ENCODE measurements around the gene KRT72.

The KRT72 gene

GRCh38 chr12:52552055-52552454, 49.2 kb downstream of the KRT72 start:
- no peak for DNase-seq (ENCODE audit: extremely low spot score)
- CTCF ChIA-PET, result no interaction called here
- no peak for TF ChIP-seq HDGF (IDR thresholded peaks at IDR 0.05; ENCODE audit: borderline replicate concordance)
- no peak for TF ChIP-seq FOXK2 (IDR thresholded peaks at IDR 0.05)
- TF ChIP-seq ZNF384 (IDR thresholded peaks at IDR 0.05), result no peak
- no peak for TF ChIP-seq BHLHE40 (IDR thresholded peaks at IDR 0.05; ENCODE audit: borderline replicate concordance)
- no peak for TF ChIP-seq FOXA1 (IDR thresholded peaks at IDR 0.05)
- no peak for TF ChIP-seq L3MBTL2 (conservative IDR thresholded peaks at IDR 0.05)
- POLR2A ChIA-PET, result no interaction called here

- no peak for DNase-seq (ENCODE audit: extremely low spot score)
- TF ChIP-seq FOXA1 (IDR thresholded peaks at IDR 0.05) (no peak), SP1 (IDR thresholded peaks at IDR 0.05) (no peak), NFRKB (IDR thresholded peaks at IDR 0.05) (no peak), SUZ12 (IDR thresholded peaks at IDR 0.05) (no peak), BHLHE40 (IDR thresholded peaks at IDR 0.05; ENCODE audit: borderline replicate concordance) (no peak), TARDBP (IDR thresholded peaks at IDR 0.05) (no peak), FOXM1 (IDR thresholded peaks at IDR 0.05; ENCODE audit: borderline replicate concordance) (no peak), ARNT (IDR thresholded peaks at IDR 0.05) (no peak), ELF4 (IDR thresholded peaks at IDR 0.05) (no peak)
- ChIA-PET POLR2A (no interaction called here), CTCF (no interaction called here)
These were observed 49.9 kb downstream of the KRT72 start for GRCh38 chr12:52551216-52551865.

DNA sequence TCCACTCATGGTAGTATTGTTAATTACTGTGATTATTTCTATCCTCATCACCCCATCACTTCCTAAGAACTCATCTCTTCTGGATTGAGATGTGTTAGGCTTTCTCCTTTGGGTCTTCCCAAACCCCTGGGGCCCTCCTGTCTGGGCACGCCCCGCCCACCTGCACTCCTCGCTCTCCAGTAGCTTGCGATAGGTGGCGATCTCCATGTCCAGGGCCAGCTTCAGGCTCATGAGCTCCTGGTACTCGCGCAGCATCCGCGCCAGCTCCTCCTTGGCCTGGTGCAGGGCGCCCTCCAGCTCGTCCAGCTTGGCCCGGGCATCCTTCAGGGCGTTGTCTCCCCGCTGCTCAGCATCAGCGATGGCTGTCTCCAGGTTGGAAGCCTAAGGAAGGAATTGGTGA, 55.1 kb downstream of the KRT72 start:
- POLR2A ChIA-PET, result no interaction called here
- TF ChIP-seq ZNF384 (IDR thresholded peaks at IDR 0.05) (no peak), NFRKB (IDR thresholded peaks at IDR 0.05) (no peak), SP1 (IDR thresholded peaks at IDR 0.05) (no peak), PKNOX1 (IDR thresholded peaks at IDR 0.05) (no peak), TARDBP (IDR thresholded peaks at IDR 0.05) (no peak), HDGF (IDR thresholded peaks at IDR 0.05; ENCODE audit: borderline replicate concordance) (no peak), FOXA1 (IDR thresholded peaks at IDR 0.05) (no peak), ARNT (IDR thresholded peaks at IDR 0.05) (no peak), ELF4 (IDR thresholded peaks at IDR 0.05) (no peak), L3MBTL2 (conservative IDR thresholded peaks at IDR 0.05) (no peak), SUZ12 (IDR thresholded peaks at IDR 0.05) (no peak), BHLHE40 (IDR thresholded peaks at IDR 0.05; ENCODE audit: borderline replicate concordance) (no peak), FOXK2 (IDR thresholded peaks at IDR 0.05) (no peak), FOXM1 (IDR thresholded peaks at IDR 0.05; ENCODE audit: borderline replicate concordance) (no peak), LEF1 (IDR thresholded peaks at IDR 0.05; ENCODE audit: borderline replicate concordance) (no peak), CTBP1 (IDR thresholded peaks at IDR 0.05; ENCODE audit: borderline replicate concordance) (no peak)
- CTCF ChIA-PET, result no interaction called here
- DNase-seq (ENCODE audit: extremely low spot score), result no peak

GRCh38 chr12:52543985-52544883, 57.0 kb downstream of the KRT72 start:
- no peak for TF ChIP-seq L3MBTL2 (conservative IDR thresholded peaks at IDR 0.05)
- TF ChIP-seq LEF1 (IDR thresholded peaks at IDR 0.05; ENCODE audit: borderline replicate concordance), result no peak
- no peak for TF ChIP-seq CTBP1 (IDR thresholded peaks at IDR 0.05; ENCODE audit: borderline replicate concordance)
- TF ChIP-seq NFRKB (IDR thresholded peaks at IDR 0.05), result no peak
- TF ChIP-seq FOXK2 (IDR thresholded peaks at IDR 0.05), result no peak
- TF ChIP-seq FOXM1 (IDR thresholded peaks at IDR 0.05; ENCODE audit: borderline replicate concordance), result no peak
- no peak for TF ChIP-seq ZNF384 (IDR thresholded peaks at IDR 0.05)
- TF ChIP-seq ARNT (IDR thresholded peaks at IDR 0.05), result no peak
- no peak for TF ChIP-seq PKNOX1 (IDR thresholded peaks at IDR 0.05)
- peak; percentile 17 for DNase-seq (ENCODE audit: extremely low spot score)
- POLR2A ChIA-PET, result no interaction called here
- CTCF ChIA-PET, result no interaction called here

- ChIA-PET CTCF (no interaction called here), POLR2A (no interaction called here)
- no peak for DNase-seq (ENCODE audit: extremely low spot score)
- TF ChIP-seq TARDBP (IDR thresholded peaks at IDR 0.05), result no peak
- no peak for TF ChIP-seq BHLHE40 (IDR thresholded peaks at IDR 0.05; ENCODE audit: borderline replicate concordance)
- TF ChIP-seq LEF1 (IDR thresholded peaks at IDR 0.05; ENCODE audit: borderline replicate concordance), result no peak
- no peak for TF ChIP-seq PKNOX1 (IDR thresholded peaks at IDR 0.05)
- no peak for TF ChIP-seq NFRKB (IDR thresholded peaks at IDR 0.05)
- no peak for TF ChIP-seq FOXM1 (IDR thresholded peaks at IDR 0.05; ENCODE audit: borderline replicate concordance)
- no peak for TF ChIP-seq ARNT (IDR thresholded peaks at IDR 0.05)
- no peak for TF ChIP-seq SP1 (IDR thresholded peaks at IDR 0.05)
- no peak for TF ChIP-seq SUZ12 (IDR thresholded peaks at IDR 0.05)
- TF ChIP-seq ELF4 (IDR thresholded peaks at IDR 0.05), result no peak
- no peak for TF ChIP-seq HDGF (IDR thresholded peaks at IDR 0.05; ENCODE audit: borderline replicate concordance)
- TF ChIP-seq L3MBTL2 (conservative IDR thresholded peaks at IDR 0.05), result no peak
- no peak for TF ChIP-seq FOXA1 (IDR thresholded peaks at IDR 0.05)
- TF ChIP-seq FOXK2 (IDR thresholded peaks at IDR 0.05), result no peak
- TF ChIP-seq ZNF384 (IDR thresholded peaks at IDR 0.05), result no peak
- no peak for TF ChIP-seq CTBP1 (IDR thresholded peaks at IDR 0.05; ENCODE audit: borderline replicate concordance)
These were observed 58.4 kb downstream of the KRT72 start for GRCh38 chr12:52542785-52543318.
